Aorta (tissue), 5 donors: ENCODE results near the gene ILK. TPM values are rescaled to one million over a fixed set of nuclear protein-coding genes. Genes with fewer than 3 reads are reported as not detected.

Source experiments
- ATAC-seq: fragments of 200-7000 bp; cut with Tn5 transposase; one replicate; pipeline ENCODE4 v1.9.1; 2022; ENCODE audit warnings: moderate library complexity; ENCODE audit not compliant: low FRiP score
- DNase-seq, 2 donors: peaks; one replicate each; pipeline ENCODE4 v3.0.0-alpha.2; 2020
- H3K27ac ChIP-seq, 2 donors: one replicate each; pipeline ENCODE4 v1.5.1; 2013; ENCODE audit warnings: low read length in 2 of 2, mild to moderate bottlenecking in 2 of 2, moderate library complexity in 2 of 2, control low read depth in 1 of 2, inconsistent platforms in 1 of 2, low read depth in 1 of 2
- H3K27me3 ChIP-seq, 2 donors: one replicate each; pipeline ENCODE4 v1.6.1; 2013; ENCODE audit warnings: control low read depth in 1 of 2, low read length in 1 of 2, mild to moderate bottlenecking in 1 of 2, moderate library complexity in 1 of 2; ENCODE audit not compliant: insufficient read depth in 2 of 2, control insufficient read depth in 1 of 2
- H3K36me3 ChIP-seq, 2 donors: one replicate each; pipeline ENCODE4 v1.6.1; 2013; ENCODE audit warnings: control low read depth in 1 of 2, low read length in 1 of 2, mild to moderate bottlenecking in 1 of 2; ENCODE audit not compliant: insufficient read depth in 2 of 2, control insufficient read depth in 1 of 2
- H3K4me1 ChIP-seq, 2 donors: one replicate each; pipeline ENCODE4 v1.6.1; 2013; ENCODE audit warnings: low read length in 2 of 2, control low read depth in 1 of 2, mild to moderate bottlenecking in 1 of 2, moderate library complexity in 1 of 2; ENCODE audit not compliant: insufficient read depth in 2 of 2, control insufficient read depth in 1 of 2
- H3K4me3 ChIP-seq, 2 donors: one replicate each; pipeline ENCODE4 v1.5.1; 2013; ENCODE audit warnings: low read length in 2 of 2, control low read depth in 1 of 2, mild to moderate bottlenecking in 1 of 2
- H3K9me3 ChIP-seq: one replicate; pipeline ENCODE4 v1.6.1; 2013; ENCODE audit warnings: mild to moderate bottlenecking, low read length; ENCODE audit not compliant: control insufficient read depth
- WGBS, 2 donors: extraction: QIAGEN DNeasy Blood & Tissue Kit; methylation state at CpG; one replicate each; pipeline ENCODE4 v1.1.7; 2013; 5-methylcytosine and 5-hydroxymethylcytosine counted together
- intact Hi-C, 2 donors: fragments of 100-400 bp; cut with DNase I; formaldehyde crosslinking; loops; one replicate each; pipeline versions ENCODE4 v1.14.2 to v1.15.0; 2022
- polyA plus RNA-seq, 2 donors: library from polyadenylated mRNA; stranded (reverse); fragments of 200-250 nt; gene quantifications; one replicate each; pipeline ENCODE4 v1.2.3, GENCODE V29; 2013
- total RNA-seq, 2 donors: library from RNA; stranded (reverse); fragmentation: NEBNext Ultra II Directional; extraction: Animal tissue kit (Norgen Biotek cat#: 25700); gene quantifications; one replicate each; pipeline ENCODE4 v1.2.1, GENCODE V29; 2021
- donor health status: healthy with polysubstance abuse.
- donor health status: Bipolar disorder and iron deficiency.
- donor health status: DM: no; HTN: no; CAD: no.
- donor health status: DM: no; HTN: no; CAD: no.
- donor health status: DM: yes; HTN: yes; CAD: no.

The ILK gene
- total and polyA plus RNA-seq, 4 donors = 287 to 562 (median 431) TPM

DNA sequence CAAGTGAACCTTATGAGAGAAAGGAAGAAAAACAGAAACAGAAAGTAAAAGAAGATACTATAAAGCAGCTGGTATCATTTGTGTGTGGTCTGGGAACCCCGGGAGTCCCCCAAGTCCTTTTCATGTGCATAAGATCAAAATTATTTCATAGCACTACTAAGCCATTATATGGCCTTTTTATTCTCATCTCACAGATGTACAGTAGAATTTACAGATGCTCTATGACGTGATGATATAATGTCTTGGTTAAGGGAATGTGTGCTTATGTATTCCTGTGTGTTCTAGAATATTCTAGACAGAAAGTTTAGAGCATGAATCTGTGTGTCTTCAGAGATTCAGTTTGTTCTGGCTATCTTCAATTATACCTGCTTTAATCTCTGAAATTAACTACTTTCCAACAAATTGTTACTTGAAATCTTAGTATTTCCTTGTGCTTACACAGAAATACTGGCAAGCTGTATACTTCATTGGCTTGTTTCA is 24.2 kb downstream of the ILK start:
- intact Hi-C loops = no loop called here
- H3K4me1 ChIP-seq = no peaks in the 10 kb centered on the region
- 76 to 77% methylated on average over 2 of the region's 2 CpGs for WGBS, 2 donors
- H3K9me3 ChIP-seq = no peaks in the 10 kb centered on the region
- no peak for DNase-seq
- no peak overlapping the region for H3K4me3 ChIP-seq
- H3K27ac ChIP-seq = no peak overlapping the region
- H3K27me3 ChIP-seq = no peaks in the 10 kb centered on the region
- no peak for ATAC-seq
- peaks cover 0 to 13% of the 10 kb centered on the region in 2 donors for H3K36me3 ChIP-seq

DNA sequence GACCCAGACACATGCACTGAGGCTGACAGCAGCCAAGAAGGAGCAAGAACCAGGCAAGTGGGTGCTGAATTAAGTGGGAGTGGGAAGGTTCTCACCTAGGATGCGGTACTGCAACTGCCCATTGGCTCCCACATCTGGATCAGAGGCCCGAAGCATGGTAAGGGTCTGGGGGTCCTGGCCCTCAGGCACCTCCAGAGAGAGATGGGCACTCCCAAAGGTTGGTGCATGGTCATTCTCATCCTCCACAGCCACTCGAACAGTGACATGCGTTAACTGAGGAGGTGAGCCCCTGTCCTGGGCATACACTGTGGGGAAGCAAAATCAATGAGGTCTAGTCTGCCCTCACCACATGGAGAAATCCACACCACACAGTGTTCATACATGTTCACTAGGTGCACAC is 25.0 kb downstream of the ILK start:
- Histone ChIP-seq H3K4me1 (no peaks in the 10 kb centered on the region), H3K27ac (no peak overlapping the region), H3K36me3 (peaks cover 0 to 14% of the 10 kb centered on the region in 2 donors), H3K27me3 (no peaks in the 10 kb centered on the region), H3K9me3 (no peaks in the 10 kb centered on the region), H3K4me3 (no peak overlapping the region)
- 95 to 96% methylated on average over 4 of the region's 4 CpGs for whole genome bisulfite sequencing, 2 donors
- ATAC-seq (no peak), DNase-seq (no peak)
- intact Hi-C loops = no loop called here

DNA sequence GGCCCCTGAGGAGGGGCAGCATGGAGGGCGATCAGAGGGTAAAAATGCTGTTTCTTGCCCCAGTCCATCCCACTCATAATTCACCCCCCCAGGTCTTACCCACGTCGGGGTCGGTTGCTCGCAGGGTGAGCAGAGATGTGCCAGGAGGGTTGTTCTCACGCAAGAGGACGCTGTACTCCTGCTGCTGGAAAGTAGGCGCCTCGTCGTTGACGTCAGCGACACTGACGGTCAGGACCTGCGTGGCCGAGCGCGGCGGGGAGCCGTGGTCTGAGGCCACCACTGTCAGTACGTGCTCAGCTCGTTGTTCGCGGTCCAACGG is 26.0 kb downstream of the ILK start:
- no peak overlapping the region for H3K27ac ChIP-seq
- no peaks in the 10 kb centered on the region for H3K4me1 ChIP-seq
- no peaks in the 10 kb centered on the region for H3K9me3 ChIP-seq
- DNase-seq (no peak), ATAC-seq (no peak)
- H3K27me3 ChIP-seq = no peaks in the 10 kb centered on the region
- intact Hi-C loops = no loop called here
- no peak overlapping the region for H3K4me3 ChIP-seq
- WGBS, 2 donors = 89 to 91% methylated on average over 24 of the region's 24 CpGs
- peaks cover 0 to 14% of the 10 kb centered on the region in 2 donors for H3K36me3 ChIP-seq

DNA sequence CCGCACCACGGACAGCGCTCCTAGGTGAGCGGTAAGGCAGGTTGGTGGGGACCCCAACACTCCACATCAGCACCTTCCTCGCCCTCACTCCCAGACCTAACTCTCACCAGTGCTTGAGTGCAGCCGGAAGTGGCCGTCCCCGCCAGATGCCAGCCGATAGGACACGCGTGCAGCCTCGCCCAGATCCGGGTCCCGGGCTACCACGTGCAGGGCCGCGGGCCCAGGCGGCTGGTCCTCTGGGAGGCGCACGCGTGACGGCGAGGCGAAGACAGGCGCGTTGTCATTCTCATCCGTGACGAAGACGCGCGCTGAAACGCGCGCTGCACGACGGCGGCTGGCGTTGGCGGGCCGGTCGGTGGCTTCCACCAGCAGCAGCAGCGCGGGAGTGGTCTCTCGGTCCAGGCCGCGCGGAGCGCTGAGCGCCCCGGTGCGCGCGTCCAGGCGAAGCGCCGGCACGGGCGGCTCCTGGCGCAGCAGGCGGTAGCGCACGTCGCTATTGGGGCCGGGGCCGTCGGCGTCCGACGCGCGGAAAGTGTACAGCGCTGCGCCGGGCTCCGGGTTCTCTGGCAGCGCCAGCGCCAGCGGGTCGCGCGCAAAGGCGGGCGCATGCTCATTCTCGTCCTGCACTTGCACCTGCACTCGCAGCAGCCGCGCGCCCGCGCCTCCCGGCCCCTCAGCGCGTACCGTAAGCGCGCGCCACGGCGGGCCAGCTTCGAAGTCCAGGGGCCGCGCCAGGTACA is 26.5 kb downstream of the ILK start:
- Histone ChIP-seq H3K36me3 (peaks cover 0 to 14% of the 10 kb centered on the region in 2 donors), H3K9me3 (no peaks in the 10 kb centered on the region), H3K27me3 (no peaks in the 10 kb centered on the region), H3K27ac (no peak overlapping the region), H3K4me1 (no peaks in the 10 kb centered on the region), H3K4me3 (no peak overlapping the region)
- ATAC-seq (no peak), DNase-seq (no peak)
- WGBS, 2 donors = 76 to 77% methylated on average over 99 to 102 of the region's 102 CpGs
- intact Hi-C loops = no loop called here

DNA sequence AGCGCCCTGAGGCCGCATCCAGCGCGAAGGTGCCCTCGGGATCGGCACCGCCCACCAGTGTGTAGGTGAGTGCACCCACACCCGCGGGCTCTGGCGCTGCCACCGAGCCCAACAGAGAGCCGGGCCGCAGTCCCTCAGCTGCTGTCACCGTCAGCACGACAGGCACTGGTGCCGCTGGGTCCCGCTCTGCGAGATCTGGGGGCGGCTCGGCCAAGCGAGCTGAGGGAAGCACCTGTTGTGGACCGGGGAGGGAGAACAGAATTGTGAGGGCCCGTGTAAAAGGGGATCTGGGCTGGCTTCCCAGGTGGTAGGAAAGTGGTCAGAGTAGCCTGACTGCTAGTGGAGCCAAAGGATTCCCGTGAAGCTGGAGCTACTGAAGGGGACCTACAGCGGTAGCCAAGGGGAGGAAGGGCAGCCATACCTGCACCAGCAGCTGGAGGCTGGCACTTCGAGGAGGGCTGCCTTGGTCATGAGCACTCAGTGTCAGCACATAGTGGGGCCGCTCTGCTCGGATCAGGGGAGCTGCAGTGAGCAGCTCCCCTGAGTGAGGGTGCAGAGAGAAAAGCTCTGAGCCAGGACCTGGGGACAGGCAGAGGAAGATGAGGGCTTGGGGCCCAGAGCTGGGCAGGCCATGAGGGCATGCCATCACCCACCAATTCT is 27.2 kb downstream of the ILK start:
- H3K9me3 ChIP-seq = no peaks in the 10 kb centered on the region
- H3K27ac ChIP-seq = no peak overlapping the region
- H3K27me3 ChIP-seq = no peaks in the 10 kb centered on the region
- no peaks in the 10 kb centered on the region for H3K4me1 ChIP-seq
- 86 to 87% methylated on average over 27 to 28 of the region's 28 CpGs for WGBS, 2 donors
- DNase-seq (no peak), ATAC-seq (no peak)
- intact Hi-C loops = no loop called here
- no peak overlapping the region for H3K4me3 ChIP-seq
- H3K36me3 ChIP-seq = peaks cover 0 to 11% of the 10 kb centered on the region in 2 donors

DNA sequence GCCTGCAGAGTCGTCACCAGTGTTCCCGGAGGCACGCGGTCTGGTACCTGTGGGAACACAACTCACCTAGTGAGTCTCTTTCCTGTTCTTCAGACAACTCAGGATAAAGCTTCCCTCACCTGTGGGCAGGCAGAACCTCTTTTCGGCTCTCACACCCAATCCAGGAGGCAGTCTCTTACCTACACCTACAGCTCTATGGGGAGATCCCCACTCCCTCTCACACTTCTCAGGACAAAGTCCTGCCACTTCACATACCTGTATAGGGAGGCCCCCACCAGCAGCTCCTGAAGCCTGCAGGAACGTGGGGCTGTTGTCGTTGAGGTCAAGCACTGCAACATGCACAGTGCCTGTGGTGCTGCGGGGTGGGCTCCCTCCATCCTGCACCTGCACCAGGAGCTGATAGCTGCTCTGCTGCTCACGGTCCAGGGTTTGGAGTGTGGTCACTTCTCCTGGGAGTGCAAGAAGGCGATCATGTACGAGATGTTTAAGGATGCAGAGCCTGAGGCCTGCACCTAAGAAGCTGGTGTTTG is 27.9 kb downstream of the ILK start:
- WGBS, 2 donors = 88 to 93% methylated on average over 11 of the region's 11 CpGs
- DNase-seq (no peak), ATAC-seq (no peak)
- H3K27me3 ChIP-seq = no peaks in the 10 kb centered on the region
- H3K36me3 ChIP-seq = peaks cover 0 to 11% of the 10 kb centered on the region in 2 donors
- no peaks in the 10 kb centered on the region for H3K4me1 ChIP-seq
- H3K4me3 ChIP-seq = no peak overlapping the region
- no peaks in the 10 kb centered on the region for H3K9me3 ChIP-seq
- intact Hi-C loops = no loop called here
- no peak overlapping the region for H3K27ac ChIP-seq

DNA sequence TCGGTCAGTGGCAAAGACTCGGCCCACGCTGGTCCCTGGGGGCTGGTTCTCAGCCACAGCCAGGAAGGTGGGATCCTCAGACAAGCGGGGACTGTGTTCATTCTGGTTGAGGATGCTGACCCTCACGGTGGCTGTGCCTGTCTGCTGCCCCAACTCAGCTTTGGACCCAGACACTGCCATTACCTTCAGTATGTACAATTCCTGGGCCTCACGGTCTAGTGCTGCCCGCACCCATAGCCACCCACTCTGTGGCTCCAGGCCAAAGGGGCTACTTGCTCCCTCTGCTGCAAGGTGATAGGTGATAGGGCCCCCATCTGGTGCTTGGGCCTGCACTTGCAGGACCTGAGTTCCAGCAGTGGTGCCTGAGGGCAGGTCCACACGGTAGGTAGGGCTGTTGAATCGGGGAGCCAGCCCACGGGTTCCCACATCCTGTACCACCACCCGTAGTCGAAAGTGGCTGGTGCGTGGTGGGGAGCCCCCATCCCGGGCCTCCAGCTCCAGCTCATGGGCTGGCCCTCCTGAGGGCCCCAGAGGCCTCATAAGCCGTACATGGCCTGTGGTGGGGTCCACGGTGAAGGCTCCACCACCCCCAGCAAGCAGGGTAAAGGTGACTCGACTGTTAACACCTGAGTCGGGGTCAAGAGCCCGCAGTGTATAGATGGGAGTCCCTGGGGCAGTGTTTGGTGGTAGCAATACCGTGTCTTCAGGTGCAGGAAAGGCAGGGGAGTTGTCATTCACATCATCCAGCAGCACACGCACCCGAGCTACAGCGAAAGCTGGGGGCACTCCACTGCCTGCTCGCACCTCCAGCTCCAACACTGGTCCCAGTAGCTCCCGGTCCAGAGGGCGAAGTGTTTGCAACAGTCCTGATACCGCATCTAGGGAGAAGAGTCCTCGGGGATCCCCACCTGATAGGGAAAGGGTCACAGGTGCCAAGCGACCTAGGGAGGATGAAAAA is 28.8 kb downstream of the ILK start:
- ATAC-seq (no peak), DNase-seq (no peak)
- no peaks in the 10 kb centered on the region for H3K4me1 ChIP-seq
- H3K36me3 ChIP-seq = peaks cover 0 to 11% of the 10 kb centered on the region in 2 donors
- H3K27ac ChIP-seq = no peak overlapping the region
- no peak overlapping the region for H3K4me3 ChIP-seq
- no peaks in the 10 kb centered on the region for H3K9me3 ChIP-seq
- intact Hi-C loops = no loop called here
- H3K27me3 ChIP-seq = no peaks in the 10 kb centered on the region
- WGBS, 2 donors = 88 to 90% methylated on average over 29 of the region's 29 CpGs
